Kidney (tissue), 14 donors: Measurements from ENCODE around the gene PHOX2B. TPM values are rescaled to one million over a fixed set of nuclear protein-coding genes. Genes with fewer than 3 reads are reported as not detected.

Experiments used
- DNase-seq, 5 donors: peaks; one replicate each; pipeline ENCODE4 v3.0.0-alpha.2; 2013 to 2020
- FAIRE-seq: peaks from 2 replicates; lab custom pipeline; 2012; peaks lifted over from hg19 to GRCh38; lab: Jason Lieb, UNC
- H3K27ac ChIP-seq, 2 donors: one replicate each; pipeline ENCODE4 v1.7.0; 2013; ENCODE audit warnings: low read depth in 2 of 2, low read length in 2 of 2, inconsistent platforms in 1 of 2
- H3K27me3 ChIP-seq: one replicate; pipeline ENCODE4 v1.7.1; 2013; ENCODE audit warnings: low read length, inconsistent platforms; ENCODE audit not compliant: control insufficient read depth, insufficient read depth
- H3K36me3 ChIP-seq, 3 donors: one replicate each; pipeline versions ENCODE4 v1.7.0 to v1.7.1; 2013; ENCODE audit warnings: low read length in 3 of 3, control low read depth in 1 of 3, inconsistent platforms in 1 of 3; ENCODE audit not compliant: insufficient read depth in 3 of 3, control insufficient read depth in 2 of 3
- H3K4me1 ChIP-seq, 3 donors: one replicate each; pipeline versions ENCODE4 v1.7.0 to v1.7.1; 2013; ENCODE audit warnings: low read length in 3 of 3, inconsistent platforms in 1 of 3, low read depth in 1 of 3; ENCODE audit not compliant: control insufficient read depth in 2 of 3, insufficient read depth in 2 of 3
- H3K4me3 ChIP-seq, 3 donors: one replicate each; pipeline versions ENCODE4 v1.7.0 to v1.8.1; 2013; ENCODE audit warnings: low read length in 3 of 3, control low read depth in 1 of 3, inconsistent platforms in 1 of 3
- H3K9ac ChIP-seq, 3 donors: one replicate each; pipeline versions ENCODE4 v1.7.0 to v1.7.1; 2013; ENCODE audit warnings: low read length in 3 of 3, control low read depth in 1 of 3, inconsistent platforms in 1 of 3
- H3K9me3 ChIP-seq, 3 donors: one replicate each; pipeline versions ENCODE4 v1.7.0 to v1.7.1; 2013; ENCODE audit warnings: low read length in 3 of 3, control low read depth in 1 of 3, inconsistent platforms in 1 of 3; ENCODE audit not compliant: control insufficient read depth in 2 of 3, insufficient read depth in 1 of 3
- intact Hi-C: fragments of 100-400 bp; cut with DNase I; formaldehyde crosslinking; loops from one replicate; pipeline ENCODE4 v1.11.1; 2022
- polyA plus RNA-seq: library from polyadenylated mRNA; stranded (reverse); fragments of 350-450 nt; fragmentation: Illumina TruSeq; extraction: RNeasy Lipid Tissue Mini Kit (QIAGEN cat#74804); gene quantifications from one replicate; pipeline ENCODE4 v1.2.3, GENCODE V29; 2014; ENCODE audit warnings: low read depth, low replicate concordance; ENCODE audit not compliant: insufficient read depth
- total RNA-seq: library from RNA; stranded (reverse); fragmentation: NEBNext Ultra II Directional; extraction: Animal tissue kit (Norgen Biotek cat#: 25700); gene quantifications from one replicate; pipeline ENCODE4 v1.2.1, GENCODE V29; 2021
- TF ChIP-seq, protein P1 (sequence below): IDR thresholded peaks from 3 replicates; pipeline ENCODE4 v1.5.1; 2012; ENCODE audit warnings: mild to moderate bottlenecking, moderate library complexity, borderline replicate concordance; ENCODE audit not compliant: insufficient read depth; ENCODE audit errors: extremely low read depth
- donor health status: control.
- donor health status: control.
- donor health status: control.
- donor health status: control.
- donor health status: control.
- donor health status: DM: yes; HTN: yes; CAD: no.
- donor health status: Normal renal cell carcinoma (clear cell type).

PHOX2B gene
- total and polyA plus RNA-seq, 2 donors from 2014 or later = not detected

GRCh38 chr4:41722181-41722580, 26.3 kb downstream of the PHOX2B start:
- H3K9ac ChIP-seq = no peak overlapping the region
- H3K36me3 ChIP-seq = no peaks in the 10 kb centered on the region
- peaks cover 0 to 9% (median 5%) of the 10 kb centered on the region in 3 donors for H3K9me3 ChIP-seq
- no peaks in the 10 kb centered on the region for H3K27me3 ChIP-seq
- TF ChIP-seq, protein P1, sequence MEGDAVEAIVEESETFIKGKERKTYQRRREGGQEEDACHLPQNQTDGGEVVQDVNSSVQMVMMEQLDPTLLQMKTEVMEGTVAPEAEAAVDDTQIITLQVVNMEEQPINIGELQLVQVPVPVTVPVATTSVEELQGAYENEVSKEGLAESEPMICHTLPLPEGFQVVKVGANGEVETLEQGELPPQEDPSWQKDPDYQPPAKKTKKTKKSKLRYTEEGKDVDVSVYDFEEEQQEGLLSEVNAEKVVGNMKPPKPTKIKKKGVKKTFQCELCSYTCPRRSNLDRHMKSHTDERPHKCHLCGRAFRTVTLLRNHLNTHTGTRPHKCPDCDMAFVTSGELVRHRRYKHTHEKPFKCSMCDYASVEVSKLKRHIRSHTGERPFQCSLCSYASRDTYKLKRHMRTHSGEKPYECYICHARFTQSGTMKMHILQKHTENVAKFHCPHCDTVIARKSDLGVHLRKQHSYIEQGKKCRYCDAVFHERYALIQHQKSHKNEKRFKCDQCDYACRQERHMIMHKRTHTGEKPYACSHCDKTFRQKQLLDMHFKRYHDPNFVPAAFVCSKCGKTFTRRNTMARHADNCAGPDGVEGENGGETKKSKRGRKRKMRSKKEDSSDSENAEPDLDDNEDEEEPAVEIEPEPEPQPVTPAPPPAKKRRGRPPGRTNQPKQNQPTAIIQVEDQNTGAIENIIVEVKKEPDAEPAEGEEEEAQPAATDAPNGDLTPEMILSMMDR = no peak
- FAIRE-seq = no peak
- H3K4me1 ChIP-seq = no peaks in the 10 kb centered on the region
- DNase-seq = no peak
- intact Hi-C loops = no loop called here
- H3K27ac ChIP-seq = no peak overlapping the region
- H3K4me3 ChIP-seq = no peak overlapping the region

DNA sequence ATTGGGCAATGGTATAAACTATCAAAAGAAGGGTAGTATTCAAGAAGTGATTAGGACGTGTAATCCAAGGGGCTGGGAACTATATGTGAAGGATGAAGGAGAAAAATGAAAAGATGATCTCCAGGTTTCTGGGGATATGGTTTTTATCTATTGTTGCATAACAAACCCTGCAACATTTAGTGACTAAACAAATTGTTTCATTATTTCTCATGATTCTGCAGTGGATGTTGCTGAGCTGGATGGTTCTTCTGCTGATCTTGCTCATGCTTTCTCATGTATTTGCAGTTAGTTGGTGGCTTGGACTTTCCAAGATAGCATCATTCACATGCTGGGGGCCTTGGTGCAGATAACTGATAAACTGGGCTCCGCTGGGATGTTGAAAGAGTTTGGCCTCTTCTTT, 29.1 kb downstream of the PHOX2B start:
- H3K4me1 ChIP-seq = no peaks in the 10 kb centered on the region
- no peak overlapping the region for H3K9ac ChIP-seq
- no peak overlapping the region for H3K4me3 ChIP-seq
- DNase-seq = no peak
- TF ChIP-seq, protein P1 = no peak
- intact Hi-C loops = no loop called here
- H3K9me3 ChIP-seq = no peaks in the 10 kb centered on the region
- FAIRE-seq = no peak
- H3K27me3 ChIP-seq = no peaks in the 10 kb centered on the region
- no peak overlapping the region for H3K27ac ChIP-seq
- no peaks in the 10 kb centered on the region for H3K36me3 ChIP-seq

DNA sequence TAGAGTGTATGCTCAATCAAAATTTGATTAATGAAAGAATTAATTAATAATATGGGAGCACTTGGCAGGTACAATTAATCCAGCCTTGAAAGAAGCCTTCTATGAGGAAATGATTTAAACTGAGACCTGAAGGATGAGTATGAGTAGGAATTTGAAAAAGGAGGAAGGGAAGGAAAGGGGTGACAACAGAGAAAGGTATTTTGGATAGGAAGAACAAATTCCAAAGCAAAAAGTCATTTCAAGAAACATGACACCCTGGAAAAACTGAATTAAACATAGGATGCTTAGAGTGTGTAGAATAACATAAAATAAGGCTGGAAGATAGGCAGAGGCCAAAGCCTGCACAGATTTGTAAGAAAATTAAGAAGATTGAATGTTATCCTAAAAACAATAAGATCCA, 29.6 kb downstream of the PHOX2B start:
- Histone ChIP-seq H3K27me3 (no peaks in the 10 kb centered on the region), H3K4me3 (no peak overlapping the region), H3K9me3 (no peaks in the 10 kb centered on the region), H3K27ac (no peak overlapping the region), H3K9ac (no peak overlapping the region), H3K4me1 (no peaks in the 10 kb centered on the region), H3K36me3 (no peaks in the 10 kb centered on the region)
- TF ChIP-seq, protein P1 = no peak
- DNase-seq = no peak
- intact Hi-C loops = no loop called here
- no peak for FAIRE-seq

- Histone ChIP-seq H3K9me3 (no peaks in the 10 kb centered on the region), H3K27ac (no peak overlapping the region), H3K4me3 (no peak overlapping the region), H3K36me3 (no peaks in the 10 kb centered on the region), H3K4me1 (no peaks in the 10 kb centered on the region), H3K27me3 (no peaks in the 10 kb centered on the region), H3K9ac (no peak overlapping the region)
- intact Hi-C loops = no loop called here
- no peak for DNase-seq
- no peak for FAIRE-seq
- TF ChIP-seq, protein P1 = no peak
Observed at GRCh38 chr4:41715155-41715554, 33.4 kb downstream of the PHOX2B start.
